ENCODE data around the gene FES. TPM values are rescaled to one million over a fixed set of nuclear protein-coding genes. Genes with fewer than 3 reads are reported as not detected.

The FES gene
- 0.74 to 1.0 TPM (median 0.86 TPM) in 5 replicates for total RNA-seq (2022; extraction: Qiagen RNA extraction; ENCODE audit: low read depth)

GRCh38 chr15:90883976-90884718 is at the start of gene FES:
TSS of gene FES (plus strand) at chr15:90884504. CDS start at chr15:90885046, 542 bp downstream.

DNA sequence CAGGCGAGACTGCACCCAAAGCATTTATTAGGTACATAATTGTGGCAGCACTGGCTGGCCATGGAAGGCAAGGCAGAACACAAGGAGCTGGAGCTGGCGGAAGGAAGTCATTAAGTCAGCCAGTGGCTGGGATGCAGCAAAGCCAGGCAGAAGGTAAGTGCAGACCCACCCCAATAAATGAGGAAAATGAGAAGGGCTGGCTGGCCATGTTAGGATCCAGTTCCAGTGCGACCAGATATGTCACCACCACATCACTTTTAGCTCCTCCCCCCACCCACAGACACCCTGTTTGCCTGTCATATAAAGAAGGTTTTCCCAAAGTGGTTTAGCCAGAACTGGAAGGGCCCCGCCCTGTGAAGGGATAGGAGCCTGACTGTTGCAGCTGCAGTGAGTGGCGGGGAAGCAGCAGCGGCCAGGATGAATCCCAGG is 16.0 kb upstream of the FES start, which contains the start of gene FURIN:
Gene FURIN (plus strand): TSS at position 328 of the 429 bp plus-strand sequence. CDS start 7,153 bp downstream, outside the sequence.

DNA sequence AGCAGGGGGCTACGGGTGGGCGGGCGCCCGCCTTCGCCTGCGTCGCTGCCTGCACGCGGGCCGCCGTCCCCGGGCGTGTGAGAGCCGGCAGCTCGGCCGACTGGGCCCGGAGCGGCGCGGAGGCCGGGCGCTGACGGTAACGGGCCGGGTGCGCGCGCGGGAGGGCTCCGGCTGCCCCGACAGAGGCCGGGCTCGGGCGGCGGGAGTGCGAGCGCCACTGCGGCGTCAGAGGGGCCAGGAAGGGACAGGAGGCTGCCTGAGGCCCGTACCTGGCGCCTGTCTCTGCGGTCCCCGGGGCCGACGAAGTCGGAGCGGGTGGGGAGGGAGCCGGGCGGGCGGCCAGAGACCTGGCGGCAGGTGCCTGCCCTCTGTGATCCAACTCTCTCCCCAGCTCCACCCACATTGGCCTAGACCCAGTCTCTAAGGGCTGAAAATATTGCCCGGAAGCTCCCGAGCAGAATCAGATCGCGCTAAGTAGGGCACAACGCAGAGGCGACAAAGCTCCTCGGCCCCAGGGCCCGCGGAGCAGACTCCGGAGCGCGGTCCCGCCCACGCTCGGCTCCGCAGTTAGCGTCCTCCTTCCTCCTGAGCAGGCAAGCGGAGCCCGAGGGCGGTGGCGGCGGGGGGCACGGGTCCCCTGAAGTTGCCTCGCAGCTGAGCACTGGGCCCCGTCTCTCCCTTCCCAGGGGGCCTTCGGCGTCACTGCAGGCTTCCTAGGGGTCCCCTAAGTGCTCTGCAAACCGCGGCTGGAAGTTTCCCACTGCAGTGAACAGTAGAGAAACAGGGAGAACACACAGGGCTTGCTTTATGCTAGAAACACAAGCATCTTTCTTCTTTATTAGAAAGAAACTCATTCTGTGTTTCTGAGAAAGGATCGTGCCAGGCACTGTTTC is 18.8 kb downstream of the FES start, which contains the start of gene MAN2A2:
Gene MAN2A2 (plus strand): TSS at position 463 of the 893 bp plus-strand sequence. CDS start 906 bp downstream, outside the sequence.

DNA sequence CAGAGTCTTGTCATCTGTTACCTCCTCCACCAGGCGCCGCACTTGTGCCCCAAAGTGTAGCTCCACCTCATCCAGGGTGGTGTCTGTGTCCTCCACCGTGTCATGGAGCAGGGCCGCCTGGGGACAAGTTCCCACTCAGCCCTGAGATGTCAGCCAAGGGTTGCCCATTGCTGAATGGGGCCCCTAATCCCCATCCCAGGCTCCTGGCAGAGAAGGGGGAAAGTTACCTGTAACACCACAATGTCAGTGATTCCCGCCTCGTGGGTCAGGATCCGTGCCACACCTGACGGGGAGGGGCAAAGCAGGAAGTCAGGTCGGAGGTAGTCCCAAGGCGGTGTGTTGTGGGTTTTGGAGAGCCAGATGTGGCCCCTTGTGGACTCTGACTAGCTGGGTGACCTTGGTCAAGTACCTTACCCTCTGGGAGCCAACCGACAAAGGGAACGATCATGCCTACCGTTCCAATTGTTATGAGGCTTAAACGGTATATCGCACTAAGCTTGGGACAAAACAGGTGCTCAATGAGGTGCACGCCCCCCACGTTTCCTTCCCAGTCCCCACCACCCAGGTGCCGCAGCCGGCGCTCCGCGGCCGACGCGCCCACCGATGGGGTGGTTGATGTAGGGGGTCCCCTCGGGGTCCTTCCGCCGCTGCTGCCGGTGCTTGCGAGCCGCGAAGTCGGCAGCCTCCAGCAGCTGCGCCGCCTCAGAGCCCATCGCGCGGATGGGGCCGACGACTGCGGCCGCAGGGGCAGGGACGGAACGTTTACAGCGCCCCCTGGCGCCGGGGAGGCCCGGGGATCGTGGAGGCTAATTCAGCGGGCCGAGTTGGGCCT is 47.7 kb downstream of the FES start, which contains the start of gene HDDC3:
Gene HDDC3 (minus strand): TSS at position 722 of the 832 bp plus-strand sequence. CDS start 9 bp downstream, at position 713.

GRCh38 chr15:90934949-90935751 is 50.8 kb downstream of the FES start, which contains the start of gene UNC45A:
TSS of gene UNC45A (plus strand) at chr15:90935285. CDS start at chr15:90935325, 40 bp downstream.

Other genes starting within 250 kb of the FES start
- 10.9 to 14.5 TPM (median 12.9 TPM) in 5 replicates for gene BLM, start 167.2 kb upstream of the FES start, total RNA-seq (2022; extraction: Qiagen RNA extraction; ENCODE audit: low read depth)
- 42.6 to 59.2 TPM (median 51.4 TPM) in 5 replicates for gene FURIN, start 15.9 kb upstream of the FES start, total RNA-seq (2022; extraction: Qiagen RNA extraction; ENCODE audit: low read depth)
- gene MAN2A2, start 18.8 kb downstream of the FES start, total RNA-seq (2022; extraction: Qiagen RNA extraction; ENCODE audit: low read depth), result 25.4 to 30.2 TPM (median 28.4 TPM) in 5 replicates
- 22.6 to 34.3 TPM (median 33.7 TPM) in 5 replicates for gene HDDC3, start 48.0 kb downstream of the FES start, total RNA-seq (2022; extraction: Qiagen RNA extraction; ENCODE audit: low read depth)
- 56.7 to 61.9 TPM (median 58.6 TPM) in 5 replicates for gene UNC45A, start 50.8 kb downstream of the FES start, total RNA-seq (2022; extraction: Qiagen RNA extraction; ENCODE audit: low read depth)
- gene RCCD1, start 70.4 kb downstream of the FES start, total RNA-seq (2022; extraction: Qiagen RNA extraction; ENCODE audit: low read depth), result 19.4 to 55.3 TPM (median 34.3 TPM) in 5 replicates
- 189 to 274 TPM (median 209 TPM) in 5 replicates for gene PRC1, start 110.0 kb downstream of the FES start, total RNA-seq (2022; extraction: Qiagen RNA extraction; ENCODE audit: low read depth)
- 11.2 to 17.4 TPM (median 13.7 TPM) in 5 replicates for gene VPS33B, start 138.1 kb downstream of the FES start, total RNA-seq (2022; extraction: Qiagen RNA extraction; ENCODE audit: low read depth)
- 0.02 to 0.13 TPM (median 0.03 TPM) in 3 of 5 replicates, not detected in the others for gene SV2B, start 215.8 kb downstream of the FES start, total RNA-seq (2022; extraction: Qiagen RNA extraction; ENCODE audit: low read depth)